H9 (cell line): ENCODE results near the gene CORO7. TPM values are rescaled to one million over a fixed set of nuclear protein-coding genes. Genes with fewer than 3 reads are reported as not detected.
"Not testable (repeated sequence)": the region's sequence is repeated elsewhere in the genome, so short reads cannot be mapped to it uniquely, and the experiment has no call there.

ENCODE experiments used
- DNase-seq: peaks from one replicate; pipeline ENCODE4 v3.0.0-alpha.2; 2017
- H2AFZ ChIP-seq: one replicate; pipeline ENCODE4 v1.6.1; 2013; ENCODE audit warnings: mild to moderate bottlenecking, low read length, control low read depth, moderate library complexity
- H2AK5ac ChIP-seq: 2 replicates; pipeline ENCODE4 v1.6.1; 2013; ENCODE audit warnings: low read length, control low read depth, mixed read lengths; ENCODE audit not compliant: insufficient read length
- H2BK120ac ChIP-seq: one replicate; pipeline ENCODE4 v1.6.1; 2013; ENCODE audit warnings: low read depth, mild to moderate bottlenecking, low read length, control low read depth, inconsistent platforms; ENCODE audit not compliant: poor library complexity, severe bottlenecking
- H2BK12ac ChIP-seq: 2 replicates; pipeline ENCODE4 v1.6.1; 2013; ENCODE audit warnings: low read length, control low read depth, mixed read lengths, low read depth; ENCODE audit not compliant: insufficient read length
- H2BK15ac ChIP-seq: 2 replicates; pipeline ENCODE4 v1.6.1; 2013; ENCODE audit warnings: low read depth, low read length, control low read depth
- H2BK20ac ChIP-seq: one replicate; pipeline ENCODE4 v1.6.1; 2013; ENCODE audit warnings: low read depth, mild to moderate bottlenecking, low read length, control low read depth, inconsistent platforms; ENCODE audit not compliant: poor library complexity, severe bottlenecking
- H2BK5ac ChIP-seq: 2 replicates; pipeline ENCODE4 v1.6.1; 2013; ENCODE audit warnings: low read length, control low read depth, mixed read lengths; ENCODE audit not compliant: insufficient read length
- H3K14ac ChIP-seq: 2 replicates; pipeline ENCODE4 v1.6.1; 2013; ENCODE audit warnings: low read length, control low read depth; ENCODE audit not compliant: insufficient read depth
- H3K18ac ChIP-seq: 2 replicates; pipeline ENCODE4 v1.6.1; 2013; ENCODE audit warnings: low read depth, mild to moderate bottlenecking, mixed read lengths, low read length, control low read depth; ENCODE audit not compliant: insufficient read length
- H3K23ac ChIP-seq: 2 replicates; pipeline ENCODE4 v1.6.1; 2013; ENCODE audit warnings: low read length, control low read depth, mixed read lengths, low read depth; ENCODE audit not compliant: insufficient read length
- H3K23me2 ChIP-seq: 2 replicates; pipeline ENCODE4 v1.6.1; 2013; ENCODE audit warnings: low read depth, mild to moderate bottlenecking, mixed read lengths, low read length, control low read depth; ENCODE audit not compliant: insufficient read length, poor library complexity, severe bottlenecking
- H3K27ac ChIP-seq: 2 replicates; pipeline ENCODE4 v1.5.1; 2013; ENCODE audit warnings: low read length, control low read depth, mixed read lengths, low read depth; ENCODE audit not compliant: insufficient read length
- H3K27me3 ChIP-seq: 2 replicates; pipeline ENCODE4 v1.6.1; 2013; ENCODE audit warnings: low read length, control low read depth, inconsistent platforms; ENCODE audit not compliant: insufficient read depth
- H3K4ac ChIP-seq: 2 replicates; pipeline ENCODE4 v1.6.1; 2013; ENCODE audit warnings: low read depth, mild to moderate bottlenecking, control low read depth, inconsistent platforms, low read length, moderate library complexity
- H3K4me1 ChIP-seq: 2 replicates; pipeline ENCODE4 v1.6.1; 2013; ENCODE audit warnings: low read length, control low read depth, inconsistent platforms; ENCODE audit not compliant: insufficient read depth
- H3K4me2 ChIP-seq: 2 replicates; pipeline ENCODE4 v1.6.1; 2013; ENCODE audit warnings: low read length, control low read depth, mixed read lengths; ENCODE audit not compliant: insufficient read length, insufficient read depth
- H3K56ac ChIP-seq: 2 replicates; pipeline ENCODE4 v1.6.1; 2013; ENCODE audit warnings: low read depth, mild to moderate bottlenecking, mixed read lengths, low read length, control low read depth; ENCODE audit not compliant: insufficient read length
- H3K79me1 ChIP-seq: 2 replicates; pipeline ENCODE4 v1.6.1; 2013; ENCODE audit warnings: low read depth, mild to moderate bottlenecking, moderate library complexity, low read length, control low read depth, inconsistent platforms; ENCODE audit not compliant: insufficient read depth, poor library complexity, severe bottlenecking
- H3K79me2 ChIP-seq: 2 replicates; pipeline ENCODE4 v1.6.1; 2013; ENCODE audit warnings: low read length, control low read depth, inconsistent platforms; ENCODE audit not compliant: insufficient read depth
- H3K9ac ChIP-seq: 2 replicates; pipeline ENCODE4 v1.6.1; 2013; ENCODE audit warnings: low read length, control low read depth, mixed read lengths; ENCODE audit not compliant: insufficient read length; ENCODE audit errors: extremely low read depth
- H3K9me3 ChIP-seq: one replicate; pipeline ENCODE4 v1.6.1; 2013; ENCODE audit warnings: low read depth, low read length, inconsistent platforms; ENCODE audit not compliant: control insufficient read depth
- H3T11ph ChIP-seq: one replicate; pipeline ENCODE4 v1.6.1; 2013; ENCODE audit warnings: mild to moderate bottlenecking, low read length, control low read depth, inconsistent platforms
- H4K20me1 ChIP-seq: one replicate; pipeline ENCODE4 v1.6.1; 2013; ENCODE audit not compliant: control insufficient read depth, insufficient read length, insufficient read depth
- H4K5ac ChIP-seq: 2 replicates; pipeline ENCODE4 v1.6.1; 2013; ENCODE audit warnings: low read depth, mild to moderate bottlenecking, mixed read lengths, low read length, control low read depth; ENCODE audit not compliant: insufficient read length
- H4K8ac ChIP-seq: replicated peaks from 2 replicates; pipeline ENCODE4 v1.6.1; 2013; ENCODE audit warnings: low read length, control low read depth, mixed read lengths, low read depth; ENCODE audit not compliant: insufficient read length
- H4K91ac ChIP-seq: 2 replicates; pipeline ENCODE4 v1.6.1; 2013; ENCODE audit warnings: low read depth, mild to moderate bottlenecking, moderate library complexity, mixed read lengths, low read length, control low read depth; ENCODE audit not compliant: insufficient read length
- H3K27ac Mint-ChIP-seq, 3 experiments: 2 replicates in 2 of 3; 3 replicates in 1 of 3; pipeline ENCODE4 v1.8.0; 2020 to 2021; ENCODE audit warnings: mixed read lengths in 3 of 3, mild to moderate bottlenecking in 1 of 3, moderate library complexity in 1 of 3
- H3K27me3 Mint-ChIP-seq: 2 replicates; pipeline ENCODE4 v1.8.0; 2021; ENCODE audit warnings: low read depth, mild to moderate bottlenecking, moderate library complexity, mixed read lengths
- H3K36me3 Mint-ChIP-seq, 3 experiments: 2 replicates in 2 of 3; 3 replicates in 1 of 3; pipeline ENCODE4 v1.8.0; 2020 to 2021; ENCODE audit warnings: low read depth in 3 of 3, mixed read lengths in 3 of 3; ENCODE audit not compliant: insufficient read depth in 1 of 3
- H3K4me1 Mint-ChIP-seq, 2 experiments: 2 replicates each; pipeline ENCODE4 v1.8.0; 2020; ENCODE audit warnings: mixed read lengths in 2 of 2
- H3K4me3 Mint-ChIP-seq, 2 experiments: 2 replicates in 1 of 2; 3 replicates in 1 of 2; pipeline ENCODE4 v1.8.0; 2020 to 2021; ENCODE audit warnings: mild to moderate bottlenecking in 2 of 2, mixed read lengths in 2 of 2, moderate library complexity in 1 of 2
- H3K9me3 Mint-ChIP-seq, 2 experiments: 2 replicates in 1 of 2; 3 replicates in 1 of 2; pipeline ENCODE4 v1.8.0; 2020; ENCODE audit warnings: mild to moderate bottlenecking in 2 of 2, mixed read lengths in 2 of 2, moderate library complexity in 1 of 2
- CTCF ChIP-seq: fragments of 200-600 bp; sonication (generic); conservative IDR thresholded peaks from 3 replicates; pipeline ENCODE4 v1.8.0; 2021; ENCODE audit warnings: antibody characterized with exemption, mild to moderate bottlenecking
- WGBS: extraction: QIAGEN DNeasy Blood & Tissue Kit; methylation state at CpG from one replicate; pipeline ENCODE4 v1.1.7; 2013; ENCODE audit warnings: missing lambda C conversion rate, low lambda C conversion rate, mixed read lengths; ENCODE audit not compliant: insufficient read length; ENCODE audit errors: extremely low coverage; 5-methylcytosine and 5-hydroxymethylcytosine counted together
- total RNA-seq: library from RNA; stranded (reverse); gene quantifications from 2 replicates; pipeline ENCODE4 v1.2.1, GENCODE V29; 2021

CORO7 gene
- total RNA-seq, 1 experiment from 2014 or later: 38.4 TPM

GRCh38 chr16:4395055-4395726 is 21.2 kb downstream of the CORO7 start:
- H2BK20ac ChIP-seq: no peak overlapping the region
- no CpG with 5 or more reads among the region's 9 CpGs for WGBS
- no peak overlapping the region for H3K9ac ChIP-seq
- no peak overlapping the region for H3T11ph ChIP-seq
- no peaks in the 10 kb centered on the region for H3K9me3 ChIP-seq
- H3K79me1 ChIP-seq: no peaks in the 10 kb centered on the region
- no peak overlapping the region for H2AK5ac ChIP-seq
- no peak overlapping the region for H3K27ac ChIP-seq
- no peak overlapping the region for H2BK5ac ChIP-seq
- H3K27ac Mint-ChIP-seq: peak overlapping the region; percentile 79 to 92 (median 81); a peak in 5 of 7 replicates
- no peak overlapping the region for H3K4me2 ChIP-seq
- H3K18ac ChIP-seq: no peak overlapping the region
- H2BK15ac ChIP-seq: no peak overlapping the region
- no peak for TF ChIP-seq CTCF
- H3K4me1 ChIP-seq: peaks cover 5% of the 10 kb centered on the region; the same call in 1 of the 2 replicates
- no peak overlapping the region for H2AFZ ChIP-seq
- no peak overlapping the region for H4K8ac ChIP-seq
- no peaks in the 10 kb centered on the region for H3K27me3 Mint-ChIP-seq
- H3K4ac ChIP-seq: no peak overlapping the region; the same call in 1 of the 2 replicates
- no peaks in the 10 kb centered on the region for H3K79me2 ChIP-seq
- H2BK12ac ChIP-seq: no peak overlapping the region
- no peak overlapping the region for H4K5ac ChIP-seq
- H3K14ac ChIP-seq: no peak overlapping the region
- peaks cover 28 to 35% of the 10 kb centered on the region in 2 experiments for H3K4me1 Mint-ChIP-seq
- no peaks in the 10 kb centered on the region for H3K9me3 Mint-ChIP-seq
- H4K20me1 ChIP-seq: no peaks in the 10 kb centered on the region
- no peaks in the 10 kb centered on the region for H3K27me3 ChIP-seq
- peak overlapping the region; percentile 42 for H4K91ac ChIP-seq
- peaks cover 3 to 6% (median 5%) of the 10 kb centered on the region in 3 experiments; a peak in 3 of 7 replicates for H3K36me3 Mint-ChIP-seq
- H3K4me3 Mint-ChIP-seq: no peak overlapping the region
- H3K23ac ChIP-seq: no peak overlapping the region
- no peak overlapping the region for H3K56ac ChIP-seq
- H2BK120ac ChIP-seq: no peak overlapping the region
- no peak for DNase-seq
- H3K23me2 ChIP-seq: no peaks in the 10 kb centered on the region

GRCh38 chr16:4393850-4394249 is 22.5 kb downstream of the CORO7 start:
- not testable (repeated sequence) for H3K27ac ChIP-seq, H3K4ac ChIP-seq, H3K79me1 ChIP-seq, H3K23me2 ChIP-seq, H4K8ac ChIP-seq, H3K9me3 Mint-ChIP-seq, H2BK120ac ChIP-seq, H3K9me3 ChIP-seq, H3K14ac ChIP-seq, H3K27me3 ChIP-seq, H3K4me2 ChIP-seq, H3K4me1 ChIP-seq, H2BK20ac ChIP-seq, H3K36me3 Mint-ChIP-seq, H3K56ac ChIP-seq, H2AK5ac ChIP-seq, H2BK12ac ChIP-seq, H3T11ph ChIP-seq, DNase-seq, H3K79me2 ChIP-seq, H3K4me3 Mint-ChIP-seq, H2BK5ac ChIP-seq, H2AFZ ChIP-seq, H3K9ac ChIP-seq, H2BK15ac ChIP-seq, H3K23ac ChIP-seq, H4K5ac ChIP-seq, H3K27me3 Mint-ChIP-seq, H4K20me1 ChIP-seq, H3K18ac ChIP-seq
- no CpG with 5 or more reads among the region's 15 CpGs for WGBS
- Mint-ChIP-seq H3K27ac (peak overlapping the region; percentile 97 to 99 (median 98); a peak in 3 of 7 replicates), H3K4me1 (peaks cover 40 to 48% of the 10 kb centered on the region in 2 experiments)
- H4K91ac ChIP-seq: peak overlapping the region; percentile 88
